ENCODE measurements around the gene TNFAIP1. TPM values are rescaled to one million over a fixed set of nuclear protein-coding genes. Genes with fewer than 3 reads are reported as not detected.

Gene TNFAIP1
- polyA plus RNA-seq (2011; rRNA removed) (66.2 and 68.3 TPM in 2 replicates), polyA plus RNA-seq (2017; fragmentation: RNase III; extraction: RNeasy Plus Mini Kit Qiagen cat#74134 plus additional on column Dnase treatment) (37.4 to 38.8 TPM (median 37.4 TPM) in 3 replicates), polyA minus RNA-seq (2011; rRNA and poly(A)+ RNA removed) (110 and 120 TPM in 2 replicates)
- 56.9 and 65.0 TPM in 2 replicates for polyA plus RNA-seq (2012; cell fraction: cytosol; rRNA removed)
- polyA plus RNA-seq (2012; cell fraction: nucleus; rRNA removed): 59.9 and 77.4 TPM in 2 replicates

GRCh38 chr17:28335201-28335958, at the start of gene TNFAIP1, which contains the start of gene IFT20:
TSS of gene TNFAIP1 (plus strand) at chr17:28335761. CDS start at chr17:28339522, 3,761 bp downstream.
TSS of gene IFT20 (minus strand) at chr17:28335472. CDS start at chr17:28331985, 3,487 bp downstream.
- peak; percentile 91 to 96 for ATAC-seq
- CTCF ChIA-PET: interaction anchor here (0.7 to 7.0 kb wide), 14 partner anchors 9 to 109 kb away, joined by 3 to 41 read pairs (median 8); partner anchors contain the start of genes POLDIP2, TMEM97 and VTN
- H3K4me2 ChIP-seq: peak within 1 kb of the TSS; percentile 94
- POLR2A ChIA-PET: interaction anchor here (0.6 to 2.1 kb wide), 24 partner anchors 11 to 443 kb away, joined by 3 to 65 read pairs (median 3); partner anchors contain the start of genes POLDIP2, SARM1, SLC46A1 and TMEM97
- H3K27ac ChIP-seq: peak within 1 kb of the TSS; percentile 87 to 92
- peak; percentile 98 to 100 for DNase-seq (ENCODE audit: low read depth in 1 of 2, low spot score in 1 of 2)
- peak within 1 kb of the TSS; percentile 86 for H3K4me3 ChIP-seq
- FAIRE-seq: peak; percentile 87
- H3K9me3 ChIP-seq: no peaks in the 10 kb centered on the region
- 1% methylated on average over 42 of the region's 62 CpGs for WGBS (ENCODE audit: missing lambda C conversion rate)
- H3K4me1 ChIP-seq: peaks cover 31% of the 10 kb centered on the region
- TF ChIP-seq ZNF302 (CRISPR knock-in tag; IDR thresholded peaks at IDR 0.05) (no peak), RFX5 (IDR thresholded peaks at IDR 0.05) (peak; percentile 81), HEYL (CRISPR knock-in tag; IDR thresholded peaks at IDR 0.05) (no peak), KDM5A (IDR thresholded peaks at IDR 0.05) (peak; percentile 64), JUNB (IDR thresholded peaks at IDR 0.05) (no peak), REST (IDR thresholded peaks at IDR 0.05) (peak; percentile 6; the same call in 1 of the 2 replicates), CBX8 (IDR thresholded peaks at IDR 0.05) (no peak), MAX (IDR thresholded peaks at IDR 0.05) (peak; percentile 77), TFCP2L1 (CRISPR knock-in tag; IDR thresholded peaks at IDR 0.05) (no peak), USF2 (IDR thresholded peaks at IDR 0.05) (no peak), MYC (IDR thresholded peaks at IDR 0.05; ENCODE audit: borderline replicate concordance, low read length) (no peak), FOXS1 (CRISPR knock-in tag; IDR thresholded peaks at IDR 0.05) (no peak), CTCF (IDR thresholded peaks at IDR 0.05) (no peak), SREBF2 (IDR thresholded peaks at IDR 0.05) (no peak), ELK1 (IDR thresholded peaks at IDR 0.05; ENCODE audit: low read depth, low read length) (no peak), HMGXB4 (CRISPR knock-in tag; IDR thresholded peaks at IDR 0.05; ENCODE audit: borderline replicate concordance) (no peak), ESRRA (IDR thresholded peaks at IDR 0.05; ENCODE audit: borderline replicate concordance, low read length) (0 out of 2 replicates have a peak, but pooled peaks have one; percentile 35), HES2 (IDR thresholded peaks at IDR 0.05) (no peak), EP300 (IDR thresholded peaks at IDR 0.05) (no peak), ATOH8 (CRISPR knock-in tag; IDR thresholded peaks at IDR 0.05; ENCODE audit: low read depth) (no peak), BHLHE40 (IDR thresholded peaks at IDR 0.05; ENCODE audit: low read depth, low read length) (no peak), POLR2A (IDR thresholded peaks at IDR 0.05; ENCODE audit: low read length) (peak; percentile 90), BCL3 (IDR thresholded peaks at IDR 0.05) (peak; percentile 54; the same call in 2 of the 3 replicates), RCOR1 (IDR thresholded peaks at IDR 0.05; ENCODE audit: low read depth, low read length) (no peak), HOXA7 (CRISPR knock-in tag; IDR thresholded peaks at IDR 0.05) (no peak), RARB (CRISPR knock-in tag; IDR thresholded peaks at IDR 0.05) (no peak)
